ENCODE results near the gene PIK3R4.

GRCh38 chr3:130759692-130760338 lies 13.2 kb upstream of the PIK3R4 start:
- no peak for TF ChIP-seq POLR2A (IDR thresholded peaks at IDR 0.05; ENCODE audit: low read depth, low read length)
- no peak for TF ChIP-seq POLR2AphosphoS5 (IDR thresholded peaks at IDR 0.05; ENCODE audit: low read depth, low read length)
- no peak for TF ChIP-seq TAF1 (IDR thresholded peaks at IDR 0.05; ENCODE audit: borderline replicate concordance, low read depth, low read length)

Measured in GM12892 (cell line).